Left renal cortex interstitium (tissue), 4 donors: ENCODE measurements around the gene GMNN. TPM values are rescaled to one million over a fixed set of nuclear protein-coding genes. Genes with fewer than 3 reads are reported as not detected.

ENCODE experiments used
- DNase-seq, 4 donors: peaks; one replicate each; pipeline ENCODE4 v3.0.0-alpha.2; 2013; ENCODE audit warnings: low read depth in 4 of 4, low spot score in 2 of 4, missing footprints in 1 of 4
- polyA plus RNA-seq, 4 donors: library from polyadenylated mRNA; unstranded; fragments of 120-200 nt; gene quantifications; one replicate each; pipeline ENCODE4 v1.2.1, GENCODE V29; 2013; ENCODE audit not compliant: insufficient read length in 4 of 4

The GMNN gene
- polyA plus RNA-seq, 4 donors = 51.8 to 67.4 (median 56.1) TPM

- DNase-seq = no peak
Observed at GRCh38 chr6:24799541-24799915, 24.8 kb downstream of the GMNN start.

- no peak for DNase-seq
Observed at GRCh38 chr6:24802271-24803059, 27.7 kb downstream of the GMNN start.

- DNase-seq = no peak
Observed at GRCh38 chr6:24807584-24807983, 32.8 kb downstream of the GMNN start.

- no peak for DNase-seq
Observed at GRCh38 chr6:24809728-24810127, 35.0 kb downstream of the GMNN start.

- no peak for DNase-seq
Observed at GRCh38 chr6:24818346-24818745, 43.6 kb downstream of the GMNN start.

- DNase-seq = no peak
Observed at GRCh38 chr6:24821860-24822444, 47.2 kb downstream of the GMNN start.

- no peak for DNase-seq
Observed at GRCh38 chr6:24822696-24823095, 48.0 kb downstream of the GMNN start.

- no peak for DNase-seq
Observed at GRCh38 chr6:24823185-24823584, 48.4 kb downstream of the GMNN start.

- DNase-seq = no peak
Observed at GRCh38 chr6:24824142-24824938, 49.6 kb downstream of the GMNN start.

GRCh38 chr6:24825130-24825630, 50.4 kb downstream of the GMNN start:
- DNase-seq = no peak

GRCh38 chr6:24827162-24827561, 52.4 kb downstream of the GMNN start:
- DNase-seq = no peak

- no peak for DNase-seq
Observed at GRCh38 chr6:24827970-24828369, 53.2 kb downstream of the GMNN start.

GRCh38 chr6:24829657-24830056, 54.9 kb downstream of the GMNN start:
- DNase-seq = no peak

GRCh38 chr6:24831771-24832716, 57.3 kb downstream of the GMNN start:
- no peak for DNase-seq

- DNase-seq = no peak
Observed at GRCh38 chr6:24832794-24833193, 58.1 kb downstream of the GMNN start.

- DNase-seq = no peak
Observed at GRCh38 chr6:24833711-24834386, 59.1 kb downstream of the GMNN start.
